Neuronal stem cell (in vitro differentiated cells): ENCODE results near the gene SDC3.

ENCODE experiments used
- DNase-seq: peaks from one replicate; pipeline ENCODE4 v3.0.0-alpha.2; 2013; ENCODE audit warnings: low spot score
- H2AFZ ChIP-seq: one replicate; pipeline ENCODE4 v1.6.1; 2013; ENCODE audit warnings: mild to moderate bottlenecking, low read length, inconsistent platforms
- H2AK5ac ChIP-seq: 2 replicates; pipeline ENCODE4 v1.6.1; 2013; ENCODE audit warnings: low read depth, mild to moderate bottlenecking, inconsistent platforms, low read length, moderate library complexity, mixed read lengths
- H2BK120ac ChIP-seq: 2 replicates; pipeline ENCODE4 v1.6.1; 2013; ENCODE audit warnings: low read depth, mild to moderate bottlenecking, inconsistent platforms, low read length, moderate library complexity, mixed read lengths
- H2BK12ac ChIP-seq: one replicate; pipeline ENCODE4 v1.6.1; 2013; ENCODE audit warnings: low read length, inconsistent platforms
- H2BK15ac ChIP-seq: 2 replicates; pipeline ENCODE4 v1.6.1; 2013; ENCODE audit warnings: mild to moderate bottlenecking, low read length, inconsistent platforms, mixed read lengths
- H2BK5ac ChIP-seq: one replicate; pipeline ENCODE4 v1.6.1; 2013; ENCODE audit warnings: inconsistent platforms, mild to moderate bottlenecking, low read length, moderate library complexity
- H3K14ac ChIP-seq: one replicate; pipeline ENCODE4 v1.6.1; 2013; ENCODE audit warnings: low read length, inconsistent platforms
- H3K18ac ChIP-seq: 2 replicates; pipeline ENCODE4 v1.6.1; 2013; ENCODE audit warnings: low read length, inconsistent platforms
- H3K23ac ChIP-seq: 2 replicates; pipeline ENCODE4 v1.6.1; 2013; ENCODE audit warnings: low read depth, mild to moderate bottlenecking, mixed read lengths, low read length, inconsistent platforms; ENCODE audit not compliant: poor library complexity
- H3K27ac ChIP-seq: replicated peaks from 3 replicates; pipeline ENCODE4 v1.5.1; 2013; ENCODE audit warnings: low read length, inconsistent platforms
- H3K27me3 ChIP-seq, 3 experiments: 2 replicates each; pipeline ENCODE4 v1.6.1; 2013; ENCODE audit warnings: low read length in 3 of 3, mild to moderate bottlenecking in 2 of 3, inconsistent platforms in 1 of 3, low read depth in 1 of 3, mixed read lengths in 1 of 3, moderate library complexity in 1 of 3; ENCODE audit not compliant: control insufficient read depth in 3 of 3, insufficient read depth in 3 of 3
- H3K36me3 ChIP-seq, 2 donors: replicated peaks in 1 of 2; 2 replicates each; pipeline ENCODE4 v1.6.1; 2013; ENCODE audit warnings: low read length in 2 of 2; ENCODE audit not compliant: control insufficient read depth in 2 of 2, insufficient read depth in 2 of 2
- H3K4ac ChIP-seq: 2 replicates; pipeline ENCODE4 v1.6.1; 2013; ENCODE audit warnings: inconsistent platforms, mild to moderate bottlenecking, low read length, moderate library complexity
- H3K4me1 ChIP-seq, 2 donors: 1 replicate in 1 of 2; 2 replicates in 1 of 2; pipeline ENCODE4 v1.6.1; 2013; ENCODE audit warnings: low read length in 2 of 2, low read depth in 1 of 2; ENCODE audit not compliant: control insufficient read depth in 2 of 2, insufficient read depth in 1 of 2
- H3K4me2 ChIP-seq: one replicate; pipeline ENCODE4 v1.6.1; 2013; ENCODE audit warnings: mild to moderate bottlenecking, low read length, inconsistent platforms; ENCODE audit not compliant: insufficient read depth, poor library complexity, severe bottlenecking
- H3K4me3 ChIP-seq, 2 donors: 2 replicates each; pipeline ENCODE4 v1.5.1; 2013; ENCODE audit warnings: low read length in 2 of 2, mild to moderate bottlenecking in 2 of 2, inconsistent platforms in 1 of 2, moderate library complexity in 1 of 2
- H3K79me1 ChIP-seq: one replicate; pipeline ENCODE4 v1.6.1; 2013; ENCODE audit warnings: low read depth, mild to moderate bottlenecking, inconsistent platforms, low read length, moderate library complexity
- H3K9ac ChIP-seq: one replicate; pipeline ENCODE4 v1.6.1; 2013; ENCODE audit warnings: mild to moderate bottlenecking, low read depth, low read length, inconsistent platforms; ENCODE audit not compliant: poor library complexity
- H3K9me3 ChIP-seq, 2 donors: replicated peaks in 1 of 2; 2 replicates each; pipeline versions ENCODE3 to v1.6.1; 2013; ENCODE audit warnings: low read length in 2 of 2, mild to moderate bottlenecking in 2 of 2, inconsistent platforms in 1 of 2, low read depth in 1 of 2, mixed read lengths in 1 of 2, moderate library complexity in 1 of 2; ENCODE audit not compliant: control insufficient read depth in 2 of 2, insufficient read depth in 1 of 2
- H4K8ac ChIP-seq: one replicate; pipeline ENCODE4 v1.6.1; 2013; ENCODE audit warnings: low read depth, mild to moderate bottlenecking, inconsistent platforms, low read length, moderate library complexity
- H4K91ac ChIP-seq: one replicate; pipeline ENCODE4 v1.6.1; 2013; ENCODE audit warnings: low read length, low read depth, mild to moderate bottlenecking, inconsistent platforms; ENCODE audit not compliant: poor library complexity
- WGBS, 2 donors: extraction: QIAGEN DNeasy Blood & Tissue Kit; methylation state at CpG; one replicate each; pipeline ENCODE4 v1.1.7; 2013; ENCODE audit warnings: missing lambda C conversion rate in 2 of 2, mixed read lengths in 1 of 2; ENCODE audit not compliant: insufficient read length in 2 of 2, insufficient replicate concordance in 1 of 2; ENCODE audit errors: extremely low coverage in 2 of 2; 5-methylcytosine and 5-hydroxymethylcytosine counted together

Gene SDC3

GRCh38 chr1:30934613-30935012 lies 26.1 kb upstream of the SDC3 start:
- no CpG with 5 or more reads among the region's 3 CpGs for WGBS, 2 donors
- H3K79me1 ChIP-seq, result peaks cover 3% of the 10 kb centered on the region

GRCh38 chr1:30933874-30934252 lies 25.3 kb upstream of the SDC3 start:
- Histone ChIP-seq H3K9me3 (peaks cover 0 to 2% of the 10 kb centered on the region in 2 donors), H3K4me2 (no peak overlapping the region), H2BK120ac (no peak overlapping the region), H2AK5ac (no peak overlapping the region), H3K4ac (no peak overlapping the region), H3K18ac (no peak overlapping the region), H3K23ac (no peak overlapping the region), H3K27me3 (no peaks in the 10 kb centered on the region), H3K14ac (no peak overlapping the region), H3K4me1 (peaks cover 0 to 17% of the 10 kb centered on the region in 2 donors), H4K8ac (no peak overlapping the region), H2AFZ (no peak overlapping the region), H4K91ac (no peak overlapping the region), H2BK15ac (no peak overlapping the region), H3K27ac (no peak overlapping the region), H3K36me3 (peaks cover 39 to 79% of the 10 kb centered on the region in 2 donors), H2BK12ac (no peak overlapping the region), H3K9ac (no peak overlapping the region), H3K79me1 (peaks cover 3% of the 10 kb centered on the region), H2BK5ac (no peak overlapping the region), H3K4me3 (no peak overlapping the region)
- no peak for DNase-seq
- no CpG with 5 or more reads among the region's 4 CpGs for WGBS, 2 donors

More at GRCh38 chr1:30934613-30935012, 26.1 kb upstream of the SDC3 start:
- Histone ChIP-seq H3K14ac (no peak overlapping the region), H2BK15ac (no peak overlapping the region), H3K9me3 (peaks cover 0 to 2% of the 10 kb centered on the region in 2 donors), H3K23ac (no peak overlapping the region), H3K4me3 (no peak overlapping the region), H3K36me3 (peaks cover 46 to 86% of the 10 kb centered on the region in 2 donors), H3K4me2 (no peak overlapping the region), H4K8ac (no peak overlapping the region), H3K4me1 (peaks cover 0 to 17% of the 10 kb centered on the region in 2 donors), H2AFZ (no peak overlapping the region), H3K27me3 (no peaks in the 10 kb centered on the region), H3K27ac (peak overlapping the region; percentile 53), H2BK5ac (no peak overlapping the region), H2AK5ac (no peak overlapping the region), H2BK120ac (no peak overlapping the region), H3K18ac (no peak overlapping the region), H3K9ac (no peak overlapping the region), H3K4ac (no peak overlapping the region), H2BK12ac (no peak overlapping the region), H4K91ac (no peak overlapping the region)
- no peak for DNase-seq

GRCh38 chr1:30930631-30931173 lies 22.1 kb upstream of the SDC3 start:
- no peak overlapping the region for H4K8ac ChIP-seq
- peaks cover 0 to 2% of the 10 kb centered on the region in 2 donors for H3K9me3 ChIP-seq
- no peak overlapping the region for H2AK5ac ChIP-seq
- no peak overlapping the region for H3K9ac ChIP-seq
- peaks cover 3% of the 10 kb centered on the region for H3K79me1 ChIP-seq
- DNase-seq, result no peak
- H3K23ac ChIP-seq, result no peak overlapping the region
- H3K4me1 ChIP-seq, result peaks cover 0 to 8% of the 10 kb centered on the region in 2 donors
- no peak overlapping the region for H4K91ac ChIP-seq
- H3K4me3 ChIP-seq, result no peak overlapping the region
- H2BK15ac ChIP-seq, result no peak overlapping the region
- no peaks in the 10 kb centered on the region for H3K27me3 ChIP-seq
- peaks cover 26 to 51% of the 10 kb centered on the region in 2 donors for H3K36me3 ChIP-seq
- H3K27ac ChIP-seq, result peak overlapping the region; percentile 21
- no peak overlapping the region for H2BK5ac ChIP-seq
- no peak overlapping the region for H3K18ac ChIP-seq
- H2BK12ac ChIP-seq, result no peak overlapping the region
- no peak overlapping the region for H3K14ac ChIP-seq
- H3K4me2 ChIP-seq, result no peak overlapping the region
- no peak overlapping the region for H2AFZ ChIP-seq
- no CpG with 5 or more reads among the region's 6 CpGs for WGBS, 2 donors
- H2BK120ac ChIP-seq, result no peak overlapping the region
- no peak overlapping the region for H3K4ac ChIP-seq

- H3K36me3 ChIP-seq, result peaks cover 22 to 46% of the 10 kb centered on the region in 2 donors
- H3K4ac ChIP-seq, result no peak overlapping the region
- H3K4me2 ChIP-seq, result no peak overlapping the region
- H2AFZ ChIP-seq, result no peak overlapping the region
- H3K79me1 ChIP-seq, result peaks cover 3% of the 10 kb centered on the region
- WGBS, 2 donors, result no CpG with 5 or more reads among the region's 8 CpGs
- H2BK15ac ChIP-seq, result no peak overlapping the region
- H3K9me3 ChIP-seq, result no peaks in the 10 kb centered on the region
- no peak overlapping the region for H3K4me3 ChIP-seq
- H3K4me1 ChIP-seq, result peaks cover 0 to 5% of the 10 kb centered on the region in 2 donors
- H4K8ac ChIP-seq, result no peak overlapping the region
- no peak overlapping the region for H2BK5ac ChIP-seq
- H3K14ac ChIP-seq, result no peak overlapping the region
- no peak for DNase-seq
- H2BK12ac ChIP-seq, result no peak overlapping the region
- no peaks in the 10 kb centered on the region for H3K27me3 ChIP-seq
- no peak overlapping the region for H4K91ac ChIP-seq
- no peak overlapping the region for H3K18ac ChIP-seq
- H2AK5ac ChIP-seq, result no peak overlapping the region
- H3K9ac ChIP-seq, result no peak overlapping the region
- peak overlapping the region; percentile 21 for H3K27ac ChIP-seq
- H3K23ac ChIP-seq, result no peak overlapping the region
- no peak overlapping the region for H2BK120ac ChIP-seq
These were observed 21.5 kb upstream of the SDC3 start for GRCh38 chr1:30929944-30930525.
